Transverse colon (tissue), 4 donors: Measurements from ENCODE around the gene TP53INP2. TPM values are rescaled to one million over a fixed set of nuclear protein-coding genes. Genes with fewer than 3 reads are reported as not detected.

Source experiments
- DNase-seq: peaks from one replicate; pipeline ENCODE4 v3.0.0-alpha.2; 2019
- H3K27ac ChIP-seq, 4 donors: fragments of 200-600 bp; sonication (generic); 2 replicates each; pipeline ENCODE4 v1.5.1; 2016 to 2018; ENCODE audit warnings: inconsistent platforms in 4 of 4
- H3K27me3 ChIP-seq: fragments of 200-600 bp; sonication (generic); 2 replicates; pipeline ENCODE4 v1.5.1; 2017; ENCODE audit warnings: inconsistent platforms
- H3K36me3 ChIP-seq, 4 donors: fragments of 200-600 bp; sonication (generic); 2 replicates each; pipeline ENCODE4 v1.5.1; 2017 to 2019; ENCODE audit warnings: inconsistent platforms in 4 of 4
- H3K4me1 ChIP-seq, 4 donors: fragments of 200-600 bp; sonication (generic); 2 replicates each; pipeline ENCODE4 v1.5.1; 2017 to 2020; ENCODE audit warnings: inconsistent platforms in 4 of 4
- H3K4me3 ChIP-seq, 4 donors: fragments of 200-600 bp; sonication (generic); 1 replicate in 1 of 4; 2 replicates in 3 of 4; pipeline versions ENCODE4 v1.5.1 to v1.6.1; 2017 to 2019; ENCODE audit warnings: inconsistent platforms in 4 of 4
- H3K9me3 ChIP-seq, 2 donors: fragments of 200-600 bp; sonication (generic); 2 replicates each; pipeline ENCODE4 v1.5.1; 2017 to 2019; ENCODE audit warnings: inconsistent platforms in 2 of 2
- EP300 ChIP-seq: sonication (generic); formaldehyde crosslinking; IDR thresholded peaks from one replicate; pipeline ENCODE4 v1.6.1; 2017; ENCODE audit warnings: antibody characterized with exemption, low read depth
- POLR2A ChIP-seq: fragments of 450-650 bp; IDR thresholded peaks from one replicate; pipeline ENCODE4 v1.6.1; 2016; ENCODE audit warnings: antibody characterized with exemption, mild to moderate bottlenecking, moderate library complexity
- POLR2AphosphoS5 ChIP-seq, 3 donors: sonication (generic); formaldehyde crosslinking; IDR thresholded peaks; one replicate each; pipeline ENCODE4 v1.6.1; 2016; ENCODE audit warnings: antibody characterized with exemption in 3 of 3
- WGBS, 2 donors: methylation state at CpG; one replicate each; pipeline ENCODE4 v1.1.5; 2018; ENCODE audit warnings: low coverage in 1 of 2; 5-methylcytosine and 5-hydroxymethylcytosine counted together
- in situ Hi-C, 4 donors: fragments of 200-750 bp; cut with MboI; loops; one replicate each; pipeline versions ENCODE4 v1.15.0 to v1.15.1; 2017; ENCODE audit warnings: low sequenced_read_pairs in 3 of 4, low pct_ligation_motif_present in 1 of 4, low pct_unique_long_range_greater_than_20kb in 1 of 4
- intact Hi-C: fragments of 100-400 bp; cut with DNase I; formaldehyde crosslinking; loops from one replicate; pipeline ENCODE4 v1.15.1; 2023; ENCODE audit warnings: low total_unique reads
- total RNA-seq, 4 donors: library from RNA; depleted of rRNA; stranded (reverse); fragments of >200 nt; gene quantifications; one replicate each; pipeline ENCODE4 v1.1.0, GENCODE V29; 2016
- TF ChIP-seq, protein P1 (sequence below), 5 experiments: fragments of 200-600 bp in 3 of 5; fragments of 450-650 bp in 2 of 5; sonication (generic) in 3 of 5; IDR thresholded peaks; 1 replicate in 2 of 5; 2 replicates in 3 of 5; pipeline ENCODE4 v1.5.1; 2016 to 2017; ENCODE audit warnings: antibody characterized with exemption in 5 of 5, inconsistent platforms in 3 of 5, mild to moderate bottlenecking in 2 of 5, moderate library complexity in 1 of 5

The TP53INP2 gene
- total RNA-seq, 4 donors from 2014 or later = 12.9 to 80.8 (median 57.9) TPM

DNA sequence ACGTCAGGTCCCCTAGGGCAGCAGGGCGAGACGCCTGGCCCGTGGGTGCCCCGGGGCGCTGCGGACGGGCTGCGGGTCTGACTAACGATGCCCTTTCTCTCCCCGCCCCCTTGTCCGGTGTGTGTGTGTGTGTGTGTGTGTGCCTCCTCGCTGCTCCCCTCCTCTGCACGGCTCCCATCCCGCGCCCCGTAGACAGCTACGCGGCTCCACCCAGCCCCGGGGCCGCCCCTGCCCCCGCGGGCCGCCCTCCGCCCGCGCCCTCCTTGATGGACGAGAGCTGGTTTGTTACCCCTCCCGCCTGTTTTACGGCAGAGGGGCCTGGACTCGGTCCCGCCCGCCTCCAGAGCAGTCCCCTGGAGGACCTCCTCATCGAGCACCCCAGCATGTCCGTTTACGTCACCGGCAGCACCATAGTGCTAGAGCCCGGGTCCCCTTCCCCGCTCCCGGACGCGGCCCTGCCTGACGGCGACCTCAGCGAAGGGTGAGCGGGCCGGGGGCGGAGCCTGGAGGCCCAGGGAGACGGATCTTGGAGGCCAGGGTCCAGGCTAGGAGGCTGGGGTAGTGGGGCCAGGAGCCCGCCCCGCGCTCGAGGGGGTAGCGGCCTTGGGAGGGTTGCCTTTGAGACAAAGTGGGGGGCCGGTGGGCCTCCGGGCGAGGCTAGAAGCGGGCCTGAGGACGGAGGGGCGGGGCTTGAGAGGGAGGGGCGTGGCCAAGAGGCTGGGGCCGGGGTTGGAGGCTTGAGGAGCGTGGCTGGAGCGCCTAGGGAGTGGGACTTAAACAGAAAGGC is 5.1 kb downstream of the TP53INP2 start:
- Histone ChIP-seq H3K36me3 (no peaks in the 10 kb centered on the region), H3K4me3 (peak overlapping the region; percentile 49 to 85 (median 66)), H3K4me1 (peaks cover 23 to 49% (median 38%) of the 10 kb centered on the region in 4 donors), H3K27me3 (no peaks in the 10 kb centered on the region), H3K27ac (peak overlapping the region; percentile 86 to 100 (median 92)), H3K9me3 (no peaks in the 10 kb centered on the region)
- in situ Hi-C loops = loop anchor here in 3 of 4 donors (25.0 kb wide), 2 partner anchors 147 to 397 kb away; partner anchors contain the start of genes MAP1LC3A (in 2 of the 3) and AHCY (in 1 of the 3)
- DNase-seq = peak; percentile 89
- 0 to 1% methylated on average over 2 to 52 of the region's 64 CpGs for WGBS, 2 donors
- intact Hi-C loops = no loop called here
- TF ChIP-seq POLR2A (peak; percentile 47), POLR2AphosphoS5 (IDR thresholded peaks at IDR 0.05) (peak in 1 of 3 donors; percentile 69), EP300 (no peak)
- TF ChIP-seq, protein P1, sequence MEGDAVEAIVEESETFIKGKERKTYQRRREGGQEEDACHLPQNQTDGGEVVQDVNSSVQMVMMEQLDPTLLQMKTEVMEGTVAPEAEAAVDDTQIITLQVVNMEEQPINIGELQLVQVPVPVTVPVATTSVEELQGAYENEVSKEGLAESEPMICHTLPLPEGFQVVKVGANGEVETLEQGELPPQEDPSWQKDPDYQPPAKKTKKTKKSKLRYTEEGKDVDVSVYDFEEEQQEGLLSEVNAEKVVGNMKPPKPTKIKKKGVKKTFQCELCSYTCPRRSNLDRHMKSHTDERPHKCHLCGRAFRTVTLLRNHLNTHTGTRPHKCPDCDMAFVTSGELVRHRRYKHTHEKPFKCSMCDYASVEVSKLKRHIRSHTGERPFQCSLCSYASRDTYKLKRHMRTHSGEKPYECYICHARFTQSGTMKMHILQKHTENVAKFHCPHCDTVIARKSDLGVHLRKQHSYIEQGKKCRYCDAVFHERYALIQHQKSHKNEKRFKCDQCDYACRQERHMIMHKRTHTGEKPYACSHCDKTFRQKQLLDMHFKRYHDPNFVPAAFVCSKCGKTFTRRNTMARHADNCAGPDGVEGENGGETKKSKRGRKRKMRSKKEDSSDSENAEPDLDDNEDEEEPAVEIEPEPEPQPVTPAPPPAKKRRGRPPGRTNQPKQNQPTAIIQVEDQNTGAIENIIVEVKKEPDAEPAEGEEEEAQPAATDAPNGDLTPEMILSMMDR (IDR thresholded peaks at IDR 0.05) = no peak

GRCh38 chr20:34709831-34710567 is 5.9 kb downstream of the TP53INP2 start:
- Histone ChIP-seq H3K36me3 (no peaks in the 10 kb centered on the region), H3K9me3 (no peaks in the 10 kb centered on the region), H3K27ac (peak overlapping the region; percentile 86 to 100 (median 92)), H3K4me3 (peak overlapping the region; percentile 49 to 85 (median 66)), H3K4me1 (peaks cover 21 to 45% (median 34%) of the 10 kb centered on the region in 4 donors), H3K27me3 (no peaks in the 10 kb centered on the region)
- intact Hi-C loops (no loop called here), in situ Hi-C loops (loop anchor here in 3 of 4 donors (25.0 kb wide), 2 partner anchors 148 to 398 kb away; partner anchors contain the start of genes MAP1LC3A (in 2 of the 3) and AHCY (in 1 of the 3))
- peak; percentile 72 for DNase-seq
- 9 to 11% methylated on average over 4 to 43 of the region's 61 CpGs for WGBS, 2 donors
- TF ChIP-seq EP300 (no peak), POLR2AphosphoS5 (IDR thresholded peaks at IDR 0.05) (peak in 1 of 3 donors; percentile 8), POLR2A (no peak)
- TF ChIP-seq, protein P1 (IDR thresholded peaks at IDR 0.05) = no peak

DNA sequence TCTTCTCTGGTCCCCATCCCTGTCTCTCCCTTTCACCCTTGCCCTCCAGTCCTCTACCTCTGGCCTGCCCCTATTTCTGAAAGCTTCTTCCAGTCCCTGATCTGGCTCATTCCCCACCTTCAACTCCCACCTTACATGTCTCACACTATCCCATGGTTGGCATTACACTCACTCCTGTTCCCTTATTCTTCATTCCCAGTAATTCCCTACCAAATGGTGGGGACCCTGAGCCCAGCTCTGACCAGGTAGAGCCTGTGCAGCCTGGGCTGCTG is 6.4 kb downstream of the TP53INP2 start:
- TF ChIP-seq, protein P1 (IDR thresholded peaks at IDR 0.05) = no peak
- no peak for TF ChIP-seq EP300
- no peak for TF ChIP-seq POLR2A
- TF ChIP-seq POLR2AphosphoS5 (IDR thresholded peaks at IDR 0.05) = no peak
- peaks cover 16 to 40% (median 29%) of the 10 kb centered on the region in 4 donors for H3K4me1 ChIP-seq
- no peaks in the 10 kb centered on the region for H3K36me3 ChIP-seq
- intact Hi-C loops = no loop called here
- peak overlapping the region in 2 of 4 donors; percentile 97 to 100 for H3K27ac ChIP-seq
- no peaks in the 10 kb centered on the region for H3K27me3 ChIP-seq
- in situ Hi-C loops = loop anchor here in 3 of 4 donors (25.0 kb wide), 2 partner anchors 148 to 398 kb away; partner anchors contain the start of genes MAP1LC3A (in 2 of the 3) and AHCY (in 1 of the 3)
- H3K4me3 ChIP-seq = peak overlapping the region in 2 of 4 donors; percentile 65 to 68
- no peaks in the 10 kb centered on the region for H3K9me3 ChIP-seq
- no peak for DNase-seq
